GM11168 (cell line): ENCODE results near the gene C17orf107.
"Not testable (repeated sequence)": the region's sequence is repeated elsewhere in the genome, so short reads cannot be mapped to it uniquely, and the experiment has no call there.

ENCODE experiments used
- in situ Hi-C: fragments of 300-500 bp; cut with MboI; formaldehyde crosslinking; loops from one replicate; pipeline ENCODE4 v1.12.0; 2022; ENCODE audit warnings: low sequenced_read_pairs; ENCODE audit not compliant: unreplicated experiment

Gene C17orf107

DNA sequence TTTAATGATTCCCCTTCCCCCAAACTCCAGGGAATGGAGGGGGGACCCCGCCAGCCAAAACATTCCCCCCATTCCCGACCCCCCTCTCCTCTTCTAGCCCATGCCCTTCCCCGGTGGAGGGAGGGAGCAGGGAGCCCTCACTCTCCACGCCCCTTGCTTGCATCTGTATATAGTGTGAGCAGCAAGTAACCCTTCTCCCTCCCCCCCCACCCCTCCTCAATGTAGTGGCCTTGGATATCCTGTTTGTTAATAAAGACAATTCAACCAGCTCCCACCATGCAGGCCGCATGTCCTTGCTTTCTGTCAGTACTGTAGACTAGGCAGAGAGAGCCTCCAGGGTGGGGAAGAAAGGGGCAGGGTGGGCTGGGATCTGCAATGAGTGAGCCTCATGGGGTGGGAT lies 1.6 kb upstream of the C17orf107 start:
- in situ Hi-C loops, result no loop called here

GRCh38 chr17:4898351-4898750 lies 985 bp upstream of the C17orf107 start:
- in situ Hi-C loops, result no loop called here

DNA sequence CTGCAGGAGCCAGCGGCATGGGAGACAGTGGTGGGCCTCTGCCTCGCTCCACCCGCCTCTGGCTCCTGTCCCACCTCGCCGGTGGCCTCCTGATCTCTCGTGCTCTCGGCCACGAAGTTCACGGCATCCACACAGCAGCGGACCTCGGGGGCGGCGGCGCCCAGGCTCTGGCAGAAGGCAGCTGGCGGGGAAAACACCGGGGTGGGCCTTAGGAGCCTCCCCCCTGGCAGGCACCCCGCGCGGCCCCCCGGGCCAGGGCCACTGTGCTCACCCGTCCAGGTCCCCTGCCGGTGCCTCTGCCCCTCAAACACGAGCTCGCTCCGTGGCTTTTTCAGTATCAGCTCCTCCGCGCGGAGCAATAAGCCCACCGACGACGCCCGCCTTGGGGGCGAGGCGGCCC lies 409 bp upstream of the C17orf107 start:
- in situ Hi-C loops, result no loop called here

DNA sequence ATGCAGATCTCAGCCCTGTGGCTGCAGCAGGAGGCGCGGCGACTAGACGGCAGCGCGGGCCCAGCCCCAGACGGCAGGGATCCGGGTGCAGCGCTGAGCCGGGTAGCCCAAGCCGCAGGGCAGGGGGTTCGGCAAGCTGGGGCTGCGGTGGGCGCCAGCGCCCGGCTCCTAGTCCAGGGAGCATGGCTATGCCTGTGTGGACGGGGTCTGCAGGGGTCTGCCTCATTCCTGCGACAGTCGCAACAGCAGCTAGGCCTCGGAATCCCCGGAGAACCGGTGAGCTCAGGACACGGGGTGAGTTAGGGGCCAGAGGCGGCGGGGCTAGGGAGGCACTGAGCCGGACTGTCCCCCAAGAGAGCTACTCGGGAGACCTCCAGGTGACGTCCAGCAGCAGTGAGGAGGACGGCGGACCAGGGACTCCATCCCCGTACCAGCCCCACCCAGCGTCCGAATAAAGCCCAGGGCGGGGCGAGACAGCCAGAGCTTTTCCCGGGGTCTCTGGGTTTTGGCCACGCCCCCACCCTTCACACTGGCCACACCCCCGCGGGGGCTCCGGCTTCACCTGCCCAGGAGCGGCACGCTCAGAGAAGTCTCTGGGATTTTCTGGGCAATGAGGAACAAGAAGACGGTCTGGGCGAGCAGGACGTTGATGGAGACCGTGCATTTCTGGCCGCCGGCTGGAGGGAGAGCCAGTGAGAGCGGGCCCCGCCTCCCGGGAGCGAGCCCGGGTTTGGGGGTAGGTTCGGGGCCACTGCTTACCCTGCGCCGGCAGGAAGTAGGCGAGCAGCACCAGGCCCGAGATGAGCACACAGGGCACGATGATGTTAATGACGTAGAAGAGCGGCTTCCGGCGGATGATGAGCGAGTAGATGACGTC lies 1.1 kb downstream of the C17orf107 start:
- in situ Hi-C loops, result no loop called here

DNA sequence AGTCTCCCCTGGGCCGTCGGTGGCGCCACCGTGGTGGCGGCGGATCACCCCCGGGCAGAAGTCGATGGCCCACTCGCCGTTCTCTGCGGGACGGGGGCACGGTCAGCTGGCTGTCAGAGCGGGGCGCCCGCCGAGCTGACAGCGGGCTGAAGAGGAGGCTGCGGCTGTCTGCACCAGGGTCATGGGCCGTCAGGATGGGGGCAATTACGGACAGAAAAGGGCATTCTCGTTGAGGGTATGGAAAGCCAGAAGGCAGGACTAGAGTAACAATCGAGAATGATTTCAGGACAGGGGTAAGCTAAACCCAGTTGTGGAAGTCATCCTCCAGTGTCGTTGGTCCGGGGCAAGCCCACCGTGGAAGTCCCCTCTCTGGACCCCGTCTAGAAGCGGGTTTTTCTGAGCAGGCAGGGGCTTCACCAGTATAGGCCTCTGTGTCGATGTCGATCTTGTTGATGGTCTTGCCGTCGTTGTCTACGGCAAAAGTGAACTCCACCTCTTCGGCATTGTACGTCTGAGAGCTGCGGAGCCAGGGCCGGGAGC lies 1.8 kb downstream of the C17orf107 start:
- in situ Hi-C loops, result no loop called here

- in situ Hi-C loops, result no loop called here
These were observed 2.5 kb downstream of the C17orf107 start for GRCh38 chr17:4901648-4902344.

- in situ Hi-C loops, result no loop called here
These were observed 3.2 kb downstream of the C17orf107 start for GRCh38 chr17:4902540-4902939.

GRCh38 chr17:4903051-4903818 lies 3.9 kb downstream of the C17orf107 start, which contains the start of gene CHRNE:
CHRNE (minus strand) TSS chr17:4903098; CDS start chr17:4903063, 35 bp downstream.
- in situ Hi-C loops, result no loop called here

DNA sequence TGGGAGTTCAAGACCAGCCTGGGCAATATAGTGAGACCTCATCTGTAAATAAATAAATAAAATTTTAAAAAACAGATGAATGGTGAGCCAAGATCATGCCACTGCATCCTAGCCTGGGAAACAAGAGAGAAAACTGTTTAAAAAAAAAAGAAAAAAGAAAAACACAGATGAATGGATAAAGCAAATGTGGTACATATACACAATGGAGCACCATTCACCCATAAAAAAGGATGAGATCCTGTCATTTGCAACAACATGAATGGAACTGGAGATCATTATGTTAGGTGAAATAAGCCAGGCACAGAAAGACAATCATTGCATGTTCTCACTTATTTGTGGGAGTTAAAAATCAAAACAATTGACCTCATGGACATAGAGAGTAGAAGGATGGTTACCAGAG lies 7.3 kb downstream of the C17orf107 start:
- in situ Hi-C loops, result not testable (repeated sequence)

DNA sequence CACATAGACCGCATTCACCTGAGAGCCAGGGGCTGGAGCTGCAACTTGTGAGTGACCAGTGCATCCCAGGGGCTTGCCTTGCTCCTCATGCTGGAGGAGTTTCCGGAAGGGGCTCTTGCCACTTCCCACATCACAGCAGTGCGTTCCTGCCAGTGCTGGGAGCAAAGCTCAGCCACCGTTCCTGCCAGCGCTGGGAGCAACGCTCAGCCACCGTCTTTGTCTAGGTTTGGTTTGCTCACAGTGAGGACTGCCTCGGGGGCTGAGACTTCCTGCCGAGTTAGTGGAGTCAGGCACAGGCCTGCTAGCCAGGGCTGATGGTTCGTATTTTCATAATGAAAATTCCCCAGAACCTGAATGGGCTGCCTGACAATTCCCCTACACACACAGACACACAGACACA lies 9.0 kb downstream of the C17orf107 start:
- in situ Hi-C loops, result no loop called here

- in situ Hi-C loops, result no loop called here
These were observed 9.6 kb downstream of the C17orf107 start for GRCh38 chr17:4908711-4909496.

- in situ Hi-C loops, result no loop called here
These were observed 14.7 kb downstream of the C17orf107 start for GRCh38 chr17:4913994-4914393.

DNA sequence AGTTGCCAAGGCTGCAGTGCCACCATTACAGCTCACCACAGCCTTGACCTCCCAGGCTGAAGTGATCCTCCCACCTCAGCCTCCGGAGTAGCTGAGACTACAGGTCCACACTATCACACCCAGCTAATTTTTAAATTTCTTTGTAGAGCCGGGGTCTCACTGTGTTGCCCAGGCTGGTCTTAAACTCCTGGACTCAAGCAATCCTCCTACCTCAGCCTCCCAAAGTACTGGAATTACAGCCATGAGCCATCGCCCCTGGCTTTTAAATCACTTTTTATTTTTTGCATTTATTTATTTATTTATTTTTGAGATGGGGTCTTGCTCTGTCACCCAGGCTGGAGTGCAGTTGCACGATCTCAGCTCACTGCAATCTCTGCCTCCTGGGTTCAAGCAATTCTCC lies 15.2 kb downstream of the C17orf107 start:
- in situ Hi-C loops, result not testable (repeated sequence)

GRCh38 chr17:4919511-4920047 lies 20.2 kb downstream of the C17orf107 start:
- in situ Hi-C loops, result no loop called here

GRCh38 chr17:4920351-4921048 lies 21.2 kb downstream of the C17orf107 start:
- in situ Hi-C loops, result no loop called here

DNA sequence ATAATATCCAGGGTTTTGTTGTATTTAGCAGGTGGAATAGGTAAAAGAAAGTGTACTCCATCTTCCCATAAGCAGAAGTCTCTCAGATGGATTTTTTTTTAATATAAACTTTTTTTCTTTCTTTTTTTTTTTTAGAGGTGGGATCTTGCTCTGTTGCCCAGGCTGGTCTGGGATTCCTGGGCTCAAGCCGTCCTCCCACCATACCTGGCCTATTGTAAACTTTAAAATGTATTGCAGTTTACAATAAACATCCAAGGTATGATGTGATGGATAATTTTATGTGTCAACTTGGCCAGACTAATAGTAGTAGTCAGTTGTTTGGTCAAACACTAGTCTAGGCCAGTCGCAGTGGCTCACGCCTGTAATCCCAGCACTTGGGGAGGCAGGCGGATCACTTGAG lies 22.0 kb downstream of the C17orf107 start:
- in situ Hi-C loops, result no loop called here

GRCh38 chr17:4926577-4927335 lies 27.4 kb downstream of the C17orf107 start:
- in situ Hi-C loops, result not testable (repeated sequence)

GRCh38 chr17:4928881-4929280 lies 29.5 kb downstream of the C17orf107 start:
- in situ Hi-C loops, result no loop called here
